Astrocyte (in vitro differentiated cells and primary cell): ENCODE data around the gene PPFIA1. TPM values are rescaled to one million over a fixed set of nuclear protein-coding genes. Genes with fewer than 3 reads are reported as not detected.
A peak's percentile ranks its signal among the peaks of the same experiment; 100 is the strongest.

Experiments
- DNase-seq: peaks from one replicate; pipeline ENCODE4 v3.0.0-alpha.2; 2010; ENCODE audit warnings: low read depth
- FAIRE-seq: peaks from 2 replicates; lab custom pipeline; 2011; peaks lifted over from hg19 to GRCh38; lab: Jason Lieb, UNC
- H2AFZ ChIP-seq: 2 replicates; pipeline ENCODE4 v1.6.0; 2012; ENCODE audit warnings: low read depth, low read length, inconsistent platforms
- H3K27ac ChIP-seq: 2 replicates; pipeline ENCODE4 v1.5.1; 2011; ENCODE audit warnings: low read depth, low read length, inconsistent platforms
- H3K27me3 ChIP-seq: 2 replicates; pipeline ENCODE4 v1.6.0; 2011; ENCODE audit warnings: low read length, inconsistent platforms; ENCODE audit not compliant: insufficient read depth
- H3K36me3 ChIP-seq: 2 replicates; pipeline ENCODE4 v1.5.1; 2011; ENCODE audit warnings: low read length, inconsistent platforms; ENCODE audit not compliant: insufficient read depth
- H3K4me1 ChIP-seq: 2 replicates; pipeline ENCODE4 v1.5.1; 2011; ENCODE audit warnings: low read length, inconsistent platforms; ENCODE audit not compliant: insufficient read depth
- H3K4me2 ChIP-seq: 2 replicates; pipeline ENCODE4 v1.6.0; 2012; ENCODE audit warnings: low read length, inconsistent platforms
- H3K4me3 ChIP-seq: 2 replicates; pipeline ENCODE4 v1.5.1; 2011; ENCODE audit warnings: low read depth, mild to moderate bottlenecking, low read length, inconsistent platforms; ENCODE audit not compliant: insufficient read depth
- H3K79me2 ChIP-seq: 2 replicates; pipeline ENCODE4 v1.6.0; 2012; ENCODE audit warnings: mild to moderate bottlenecking, low read length, inconsistent platforms; ENCODE audit not compliant: insufficient read depth
- H3K9ac ChIP-seq: 2 replicates; pipeline ENCODE4 v1.6.0; 2012; ENCODE audit warnings: mild to moderate bottlenecking, low read length, inconsistent platforms
- H3K9me3 ChIP-seq: 2 replicates; pipeline ENCODE4 v1.5.1; 2012; ENCODE audit warnings: low read depth, mild to moderate bottlenecking, low read length, inconsistent platforms; ENCODE audit not compliant: insufficient read depth
- H4K20me1 ChIP-seq: 2 replicates; pipeline ENCODE4 v1.6.0; 2012; ENCODE audit warnings: low read length, inconsistent platforms; ENCODE audit not compliant: insufficient read depth
- H3K27ac Mint-ChIP-seq: one replicate; pipeline ENCODE4 v1.8.0; 2021; ENCODE audit warnings: mild to moderate bottlenecking, mixed read lengths; ENCODE audit not compliant: unreplicated experiment
- H3K27me3 Mint-ChIP-seq: one replicate; pipeline ENCODE4 v1.8.0; 2021; ENCODE audit warnings: low read depth, mixed read lengths; ENCODE audit not compliant: unreplicated experiment
- H3K36me3 Mint-ChIP-seq: one replicate; pipeline ENCODE4 v1.8.0; 2021; ENCODE audit warnings: low read depth, mixed read lengths; ENCODE audit not compliant: unreplicated experiment
- H3K4me1 Mint-ChIP-seq: one replicate; pipeline ENCODE4 v1.8.0; 2021; ENCODE audit warnings: low read depth, mixed read lengths; ENCODE audit not compliant: unreplicated experiment
- H3K4me3 Mint-ChIP-seq: one replicate; pipeline ENCODE4 v1.8.0; 2021; ENCODE audit warnings: mild to moderate bottlenecking, moderate library complexity, mixed read lengths; ENCODE audit not compliant: unreplicated experiment
- H3K9me3 Mint-ChIP-seq: one replicate; pipeline ENCODE4 v1.8.0; 2021; ENCODE audit warnings: mild to moderate bottlenecking, mixed read lengths; ENCODE audit not compliant: unreplicated experiment
- CTCF ChIP-seq: IDR thresholded peaks from 2 replicates; pipeline ENCODE4 v1.5.1; 2011; ENCODE audit warnings: low read depth, mild to moderate bottlenecking, inconsistent platforms, low read length, moderate library complexity; ENCODE audit not compliant: insufficient read depth
- EZH2 ChIP-seq: IDR thresholded peaks from 2 replicates; pipeline ENCODE4 v1.6.1; 2012; ENCODE audit warnings: mild to moderate bottlenecking, low read length, inconsistent platforms; ENCODE audit not compliant: insufficient read depth
- total RNA-seq: library from RNA; stranded (reverse); gene quantifications from 2 replicates; pipeline ENCODE4 v1.2.1, GENCODE V29; 2021

Gene PPFIA1
- total RNA-seq, 1 donor from 2014 or later, result 54.7 TPM

- Histone ChIP-seq H3K4me1 (peaks cover 31% of the 10 kb centered on the region), H3K27ac (peak overlapping the region; percentile 81), H3K36me3 (peaks cover 64% of the 10 kb centered on the region), H3K4me3 (no peak overlapping the region), H2AFZ (no peak overlapping the region), H4K20me1 (peaks cover 77% of the 10 kb centered on the region), H3K4me2 (peak overlapping the region; percentile 50), H3K79me2 (peaks cover 43% of the 10 kb centered on the region), H3K9me3 (no peaks in the 10 kb centered on the region), H3K9ac (peak overlapping the region; percentile 29), H3K27me3 (no peaks in the 10 kb centered on the region)
- no peaks in the 10 kb centered on the region for H3K9me3 Mint-ChIP-seq
- H3K4me3 Mint-ChIP-seq, result no peak overlapping the region
- peaks cover 30% of the 10 kb centered on the region for H3K4me1 Mint-ChIP-seq
- peaks cover 60% of the 10 kb centered on the region for H3K36me3 Mint-ChIP-seq
- no peak overlapping the region for H3K27ac Mint-ChIP-seq
- DNase-seq, result no peak
- H3K27me3 Mint-ChIP-seq, result no peaks in the 10 kb centered on the region
- FAIRE-seq, result no peak
- TF ChIP-seq EZH2, result no peak
- TF ChIP-seq CTCF, result no peak
Measured at GRCh38 chr11:70420496-70420895, 150.0 kb downstream of the PPFIA1 start.

GRCh38 chr11:70421123-70421522 lies 150.6 kb downstream of the PPFIA1 start:
- no peak overlapping the region for H3K4me2 ChIP-seq
- H3K36me3 Mint-ChIP-seq, result peaks cover 57% of the 10 kb centered on the region
- no peaks in the 10 kb centered on the region for H3K27me3 ChIP-seq
- H3K27ac Mint-ChIP-seq, result no peak overlapping the region
- DNase-seq (no peak), FAIRE-seq (no peak)
- H3K36me3 ChIP-seq, result peaks cover 62% of the 10 kb centered on the region
- peaks cover 76% of the 10 kb centered on the region for H4K20me1 ChIP-seq
- no peak overlapping the region for H3K4me3 ChIP-seq
- peaks cover 44% of the 10 kb centered on the region for H3K79me2 ChIP-seq
- no peak overlapping the region for H2AFZ ChIP-seq
- H3K27me3 Mint-ChIP-seq, result no peaks in the 10 kb centered on the region
- H3K4me1 ChIP-seq, result peaks cover 26% of the 10 kb centered on the region
- H3K9me3 Mint-ChIP-seq, result no peaks in the 10 kb centered on the region
- no peak for TF ChIP-seq EZH2
- no peak overlapping the region for H3K27ac ChIP-seq
- H3K4me1 Mint-ChIP-seq, result peaks cover 24% of the 10 kb centered on the region
- H3K9me3 ChIP-seq, result no peaks in the 10 kb centered on the region
- H3K4me3 Mint-ChIP-seq, result no peak overlapping the region
- no peak overlapping the region for H3K9ac ChIP-seq

- peaks cover 54% of the 10 kb centered on the region for H3K36me3 Mint-ChIP-seq
- Histone ChIP-seq H3K27ac (no peak overlapping the region), H3K36me3 (peaks cover 55% of the 10 kb centered on the region), H3K4me3 (no peak overlapping the region), H3K27me3 (no peaks in the 10 kb centered on the region), H3K9me3 (no peaks in the 10 kb centered on the region), H4K20me1 (peaks cover 79% of the 10 kb centered on the region), H2AFZ (no peak overlapping the region), H3K4me1 (peaks cover 26% of the 10 kb centered on the region), H3K79me2 (peaks cover 38% of the 10 kb centered on the region), H3K4me2 (no peak overlapping the region), H3K9ac (no peak overlapping the region)
- no peak for TF ChIP-seq CTCF
- TF ChIP-seq EZH2, result no peak
- no peak for DNase-seq
- H3K4me1 Mint-ChIP-seq, result peaks cover 22% of the 10 kb centered on the region
- FAIRE-seq, result no peak
- H3K9me3 Mint-ChIP-seq, result no peaks in the 10 kb centered on the region
- no peak overlapping the region for H3K4me3 Mint-ChIP-seq
- H3K27me3 Mint-ChIP-seq, result no peaks in the 10 kb centered on the region
- H3K27ac Mint-ChIP-seq, result no peak overlapping the region
Measured at GRCh38 chr11:70422692-70423522, 152.4 kb downstream of the PPFIA1 start.
